GM12874 (cell line): ENCODE results near the gene AIMP1.

Experiments used
- CTCF ChIP-seq: IDR thresholded peaks from 2 replicates; pipeline ENCODE4 v1.5.1; 2011; ENCODE audit warnings: low read depth, mild to moderate bottlenecking, control low read depth, low read length, moderate library complexity; ENCODE audit not compliant: insufficient read depth

AIMP1 gene

GRCh38 chr4:106301393-106302061, 14.8 kb upstream of the AIMP1 start:
- TF ChIP-seq CTCF: no peak

- TF ChIP-seq CTCF: no peak
Observed at GRCh38 chr4:106302062-106302438, 14.3 kb upstream of the AIMP1 start.

DNA sequence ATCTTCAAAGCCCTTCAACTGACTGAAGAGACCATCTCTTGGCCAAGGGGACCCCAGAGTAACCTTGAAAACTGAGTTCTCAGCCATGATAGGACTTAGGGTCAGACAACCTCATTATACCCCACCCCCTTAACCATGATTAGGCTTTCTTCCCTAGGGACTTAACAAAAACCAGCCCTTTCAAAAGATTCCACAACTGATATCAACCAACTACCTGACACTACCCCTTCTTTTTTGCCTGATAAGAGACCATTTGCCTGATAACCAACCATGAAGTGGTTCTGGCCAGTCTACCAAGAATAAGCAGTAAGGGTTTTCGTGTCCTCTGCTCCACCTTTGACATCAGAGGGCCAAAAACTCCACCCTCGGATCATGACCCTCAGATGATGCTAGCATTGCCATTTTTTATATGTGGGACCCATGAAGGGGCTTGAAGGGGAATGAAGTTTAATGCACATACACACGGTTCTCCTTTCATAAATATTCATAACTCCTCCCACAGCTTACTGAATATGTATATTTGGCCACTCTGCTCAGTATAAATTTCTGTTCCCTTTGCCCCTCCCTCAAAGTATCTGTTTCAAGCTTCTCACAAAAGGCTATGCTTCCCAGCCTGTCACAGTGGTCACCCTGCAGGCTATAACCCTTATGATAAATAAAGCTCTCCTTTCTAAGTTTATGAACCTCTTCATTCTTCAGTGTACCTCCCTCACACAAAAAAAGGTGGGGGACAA, 12.6 kb upstream of the AIMP1 start:
- TF ChIP-seq CTCF: no peak

GRCh38 chr4:106304632-106305031, 11.7 kb upstream of the AIMP1 start:
- TF ChIP-seq CTCF: no peak

- TF ChIP-seq CTCF: no peak
Observed at GRCh38 chr4:106305435-106306055, 10.8 kb upstream of the AIMP1 start.

DNA sequence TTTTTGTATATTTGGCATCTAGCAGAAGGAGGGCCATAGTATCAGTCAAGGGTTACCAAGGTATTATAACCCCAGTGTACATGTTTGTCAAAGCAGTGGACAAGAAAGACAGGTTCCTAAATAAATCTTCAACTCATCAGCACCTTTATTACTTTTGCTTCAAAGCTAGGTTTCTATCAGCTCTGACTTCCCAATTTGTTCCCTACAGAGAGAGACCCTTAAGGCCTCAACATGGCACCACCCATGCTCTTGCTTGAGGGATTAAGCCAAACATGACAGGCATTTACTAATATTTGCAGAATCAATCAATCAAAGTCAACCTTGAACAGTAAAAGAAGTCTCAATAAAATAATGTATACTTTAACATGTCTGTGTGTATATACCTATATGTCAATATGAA, 9.8 kb upstream of the AIMP1 start:
- no peak for TF ChIP-seq CTCF

DNA sequence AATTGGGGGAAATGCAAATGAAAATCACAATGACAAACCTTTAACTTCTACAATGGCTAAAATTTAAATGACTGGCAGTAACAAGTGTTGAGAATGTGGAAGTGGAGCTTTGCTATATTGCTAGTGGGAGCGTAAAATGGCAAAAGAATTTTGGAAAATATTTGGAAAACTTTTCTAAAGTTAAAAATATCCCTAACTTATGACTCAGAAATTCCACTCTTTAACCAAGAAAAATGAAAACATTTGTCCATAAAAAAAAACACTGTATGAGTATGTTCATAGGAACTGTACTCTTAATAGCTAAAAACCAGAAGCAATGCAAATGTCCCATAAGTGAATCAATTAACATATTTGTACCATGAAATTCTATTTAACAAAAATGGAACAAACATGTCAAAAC, 4.0 kb upstream of the AIMP1 start:
- TF ChIP-seq CTCF: no peak
